Measurements from ENCODE around the gene ADH7.

GRCh38 chr4:99417125-99417524, 18.0 kb downstream of the ADH7 start:
- TF ChIP-seq, protein P1, sequence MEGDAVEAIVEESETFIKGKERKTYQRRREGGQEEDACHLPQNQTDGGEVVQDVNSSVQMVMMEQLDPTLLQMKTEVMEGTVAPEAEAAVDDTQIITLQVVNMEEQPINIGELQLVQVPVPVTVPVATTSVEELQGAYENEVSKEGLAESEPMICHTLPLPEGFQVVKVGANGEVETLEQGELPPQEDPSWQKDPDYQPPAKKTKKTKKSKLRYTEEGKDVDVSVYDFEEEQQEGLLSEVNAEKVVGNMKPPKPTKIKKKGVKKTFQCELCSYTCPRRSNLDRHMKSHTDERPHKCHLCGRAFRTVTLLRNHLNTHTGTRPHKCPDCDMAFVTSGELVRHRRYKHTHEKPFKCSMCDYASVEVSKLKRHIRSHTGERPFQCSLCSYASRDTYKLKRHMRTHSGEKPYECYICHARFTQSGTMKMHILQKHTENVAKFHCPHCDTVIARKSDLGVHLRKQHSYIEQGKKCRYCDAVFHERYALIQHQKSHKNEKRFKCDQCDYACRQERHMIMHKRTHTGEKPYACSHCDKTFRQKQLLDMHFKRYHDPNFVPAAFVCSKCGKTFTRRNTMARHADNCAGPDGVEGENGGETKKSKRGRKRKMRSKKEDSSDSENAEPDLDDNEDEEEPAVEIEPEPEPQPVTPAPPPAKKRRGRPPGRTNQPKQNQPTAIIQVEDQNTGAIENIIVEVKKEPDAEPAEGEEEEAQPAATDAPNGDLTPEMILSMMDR (conservative IDR thresholded peaks at IDR 0.05; ENCODE audit: low read length) = no peak
- no peak for TF ChIP-seq EZH2phosphoT487 (IDR thresholded peaks at IDR 0.05; ENCODE audit: borderline replicate concordance)

Data from Loucy (cell line).